Testis (tissue), 3 donors: ENCODE results near the gene LRFN4. TPM values are rescaled to one million over a fixed set of nuclear protein-coding genes. Genes with fewer than 3 reads are reported as not detected.

ENCODE experiments used
- DNase-seq: peaks from one replicate; pipeline ENCODE4 v3.0.0-alpha.2; 2019
- H3K27ac ChIP-seq, 2 donors: fragments of 200-600 bp; sonication (generic); one replicate each; pipeline ENCODE4 v1.5.1; 2019
- H3K27me3 ChIP-seq: fragments of 200-600 bp; sonication (generic); one replicate; pipeline ENCODE4 v1.5.1; 2019
- H3K36me3 ChIP-seq: fragments of 200-600 bp; sonication (generic); one replicate; pipeline ENCODE4 v1.5.1; 2017; ENCODE audit warnings: low read depth; ENCODE audit errors: missing control alignments
- H3K4me1 ChIP-seq: fragments of 200-600 bp; sonication (generic); one replicate; pipeline ENCODE4 v1.5.1; 2019
- H3K4me3 ChIP-seq, 2 donors: fragments of 200-600 bp; sonication (generic); one replicate each; pipeline ENCODE4 v1.5.1; 2017 to 2019
- H3K9me3 ChIP-seq: fragments of 200-600 bp; sonication (generic); one replicate; pipeline ENCODE4 v1.5.1; 2017
- CTCF ChIP-seq, 3 experiments: fragments of 450-650 bp in 2 of 3; fragments of 200-600 bp in 1 of 3; sonication (generic) in 1 of 3; IDR thresholded peaks; one replicate each; pipeline ENCODE4 v1.5.1; 2016 to 2019; ENCODE audit warnings: antibody characterized with exemption in 3 of 3, mild to moderate bottlenecking in 2 of 3, moderate library complexity in 1 of 3
- POLR2A ChIP-seq: fragments of 450-650 bp; IDR thresholded peaks from one replicate; pipeline ENCODE4 v1.6.1; 2017; ENCODE audit warnings: antibody characterized with exemption, mild to moderate bottlenecking, moderate library complexity
- WGBS, 2 donors: methylation state at CpG; one replicate each; pipeline ENCODE4 v1.1.5; 2018; 5-methylcytosine and 5-hydroxymethylcytosine counted together
- intact Hi-C: fragments of 100-400 bp; cut with DNase I; formaldehyde crosslinking; loops from one replicate; pipeline ENCODE4 v1.15.1; 2023; ENCODE audit warnings: low total_unique reads
- polyA plus RNA-seq: library from polyadenylated mRNA; stranded (reverse); fragments of 350-450 nt; fragmentation: Illumina TruSeq; extraction: RNeasy Lipid Tissue Mini Kit (QIAGEN cat#74804); gene quantifications from one replicate; pipeline ENCODE4 v1.2.3, GENCODE V29; 2014; ENCODE audit warnings: low read depth, low replicate concordance; ENCODE audit not compliant: insufficient read depth
- total RNA-seq, 2 donors: library from RNA; depleted of rRNA; stranded (reverse); fragments of >200 nt; gene quantifications; one replicate each; pipeline ENCODE4 v1.2.3, GENCODE V29; 2016

Gene LRFN4
- total and polyA plus RNA-seq, 3 donors from 2014 or later: 23.2 to 27.2 (median 24.6) TPM

- TF ChIP-seq POLR2A (no peak), CTCF (IDR thresholded peaks at IDR 0.05) (no peak)
- Histone ChIP-seq H3K9me3 (no peaks in the 10 kb centered on the region), H3K4me3 (no peak overlapping the region), H3K4me1 (no peaks in the 10 kb centered on the region), H3K27ac (no peak overlapping the region), H3K27me3 (no peaks in the 10 kb centered on the region), H3K36me3 (no peaks in the 10 kb centered on the region)
- DNase-seq: no peak
- WGBS, 2 donors: 87 to 89% methylated on average over 9 of the region's 9 CpGs
- intact Hi-C loops: no loop called here
Observed at GRCh38 chr11:66877588-66878385, 20.9 kb downstream of the LRFN4 start.

DNA sequence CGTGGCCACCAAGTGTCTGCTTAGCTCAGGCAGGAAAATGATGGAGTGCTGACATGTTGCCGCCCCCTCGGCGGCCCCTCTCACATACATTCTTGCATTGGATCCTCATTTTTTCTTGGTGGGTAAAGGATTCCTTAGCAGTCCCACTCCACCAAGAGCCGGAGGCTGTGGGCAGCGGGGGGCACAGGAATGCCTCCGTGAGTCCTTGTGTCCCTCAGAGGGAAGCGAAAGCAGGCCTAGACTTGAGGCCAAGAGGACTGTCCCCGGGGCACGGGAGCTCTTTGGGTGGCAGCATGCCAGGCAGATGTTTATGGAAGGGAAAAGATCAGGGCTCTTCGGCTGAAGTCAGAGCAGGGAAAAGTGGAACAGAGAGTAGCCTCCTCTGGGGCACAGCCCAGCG, 21.6 kb downstream of the LRFN4 start:
- WGBS, 2 donors: 73 to 83% methylated on average over 6 to 12 of the region's 12 CpGs
- TF ChIP-seq CTCF (IDR thresholded peaks at IDR 0.05): no peak
- Histone ChIP-seq H3K27ac (no peak overlapping the region), H3K4me1 (no peaks in the 10 kb centered on the region), H3K4me3 (no peak overlapping the region), H3K36me3 (no peaks in the 10 kb centered on the region), H3K27me3 (no peaks in the 10 kb centered on the region), H3K9me3 (no peaks in the 10 kb centered on the region)
- DNase-seq: no peak
- intact Hi-C loops: no loop called here

- WGBS, 2 donors: 72 to 91% methylated on average over 2 to 7 of the region's 7 CpGs
- no peaks in the 10 kb centered on the region for H3K9me3 ChIP-seq
Observed at GRCh38 chr11:66879000-66879399, 22.1 kb downstream of the LRFN4 start.

GRCh38 chr11:66879583-66879982, 22.7 kb downstream of the LRFN4 start:
- 90 to 91% methylated on average over 9 of the region's 9 CpGs for WGBS, 2 donors
- Histone ChIP-seq H3K9me3 (no peaks in the 10 kb centered on the region), H3K4me3 (no peak overlapping the region), H3K36me3 (no peaks in the 10 kb centered on the region), H3K27ac (no peak overlapping the region), H3K4me1 (no peaks in the 10 kb centered on the region), H3K27me3 (no peaks in the 10 kb centered on the region)
- no peak for TF ChIP-seq CTCF (IDR thresholded peaks at IDR 0.05)
- no peak for TF ChIP-seq POLR2A
- intact Hi-C loops: no loop called here
- DNase-seq: no peak

More at GRCh38 chr11:66879000-66879399, 22.1 kb downstream of the LRFN4 start:
- TF ChIP-seq POLR2A: no peak
- TF ChIP-seq CTCF (IDR thresholded peaks at IDR 0.05): no peak
- no peaks in the 10 kb centered on the region for H3K27me3 ChIP-seq
- no peaks in the 10 kb centered on the region for H3K36me3 ChIP-seq
- no peak overlapping the region for H3K27ac ChIP-seq
- no peak for DNase-seq
- no peak overlapping the region for H3K4me3 ChIP-seq
- no peaks in the 10 kb centered on the region for H3K4me1 ChIP-seq
- intact Hi-C loops: no loop called here

DNA sequence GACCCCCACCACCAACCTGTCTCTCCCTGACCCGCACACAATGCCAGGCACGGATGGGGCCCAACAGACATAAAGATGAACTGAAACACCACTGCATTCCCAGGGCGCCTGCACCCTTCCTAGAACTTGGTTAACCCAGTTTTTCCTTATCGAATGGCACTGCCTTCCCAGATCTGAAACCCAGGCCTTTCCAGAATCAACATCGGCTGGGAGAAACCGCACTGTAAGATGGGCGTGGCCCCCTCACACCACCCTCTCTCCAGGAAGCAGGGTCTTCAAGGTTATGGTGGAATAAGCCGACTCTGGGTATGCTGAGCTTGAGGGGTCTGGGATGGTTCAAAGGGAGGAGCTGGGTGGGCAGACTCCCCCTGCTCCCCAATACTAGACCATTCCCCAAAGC, 23.1 kb downstream of the LRFN4 start:
- Histone ChIP-seq H3K27ac (no peak overlapping the region), H3K4me3 (no peak overlapping the region), H3K27me3 (no peaks in the 10 kb centered on the region), H3K9me3 (no peaks in the 10 kb centered on the region), H3K4me1 (no peaks in the 10 kb centered on the region), H3K36me3 (no peaks in the 10 kb centered on the region)
- TF ChIP-seq CTCF (IDR thresholded peaks at IDR 0.05) (no peak), POLR2A (no peak)
- no peak for DNase-seq
- WGBS, 2 donors: 93 to 95% methylated on average over 6 to 8 of the region's 8 CpGs
- intact Hi-C loops: no loop called here
